B cell (primary cell): Measurements from ENCODE around the gene CACYBP.

ENCODE experiments used
- EZH2 ChIP-seq: IDR thresholded peaks from 2 replicates; pipeline ENCODE4 v1.6.1; 2012; ENCODE audit warnings: borderline replicate concordance, low read depth, mild to moderate bottlenecking, moderate library complexity, low read length; ENCODE audit not compliant: insufficient read depth, poor library complexity, severe bottlenecking
- TF ChIP-seq, protein P1 (sequence below): fragments of 200-600 bp; IDR thresholded peaks from one replicate; pipeline ENCODE4 v1.8.0; 2022; ENCODE audit warnings: antibody characterized with exemption, mild to moderate bottlenecking

GRCh38 chr1:174968750-174969244, 30.9 kb upstream of the CACYBP start:
- TF ChIP-seq, protein P1, sequence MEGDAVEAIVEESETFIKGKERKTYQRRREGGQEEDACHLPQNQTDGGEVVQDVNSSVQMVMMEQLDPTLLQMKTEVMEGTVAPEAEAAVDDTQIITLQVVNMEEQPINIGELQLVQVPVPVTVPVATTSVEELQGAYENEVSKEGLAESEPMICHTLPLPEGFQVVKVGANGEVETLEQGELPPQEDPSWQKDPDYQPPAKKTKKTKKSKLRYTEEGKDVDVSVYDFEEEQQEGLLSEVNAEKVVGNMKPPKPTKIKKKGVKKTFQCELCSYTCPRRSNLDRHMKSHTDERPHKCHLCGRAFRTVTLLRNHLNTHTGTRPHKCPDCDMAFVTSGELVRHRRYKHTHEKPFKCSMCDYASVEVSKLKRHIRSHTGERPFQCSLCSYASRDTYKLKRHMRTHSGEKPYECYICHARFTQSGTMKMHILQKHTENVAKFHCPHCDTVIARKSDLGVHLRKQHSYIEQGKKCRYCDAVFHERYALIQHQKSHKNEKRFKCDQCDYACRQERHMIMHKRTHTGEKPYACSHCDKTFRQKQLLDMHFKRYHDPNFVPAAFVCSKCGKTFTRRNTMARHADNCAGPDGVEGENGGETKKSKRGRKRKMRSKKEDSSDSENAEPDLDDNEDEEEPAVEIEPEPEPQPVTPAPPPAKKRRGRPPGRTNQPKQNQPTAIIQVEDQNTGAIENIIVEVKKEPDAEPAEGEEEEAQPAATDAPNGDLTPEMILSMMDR = no peak
- no peak for TF ChIP-seq EZH2
